Right lobe of liver (tissue), 4 donors: Measurements from ENCODE around the gene PLCL2.

Experiments
- CTCF ChIP-seq, 4 donors: fragments of 200-600 bp in 3 of 4; fragments of 450-650 bp in 1 of 4; IDR thresholded peaks; one replicate each; pipeline versions ENCODE4 v1.5.1 to v1.8.0; 2016 to 2022; ENCODE audit warnings: antibody characterized with exemption in 4 of 4, mild to moderate bottlenecking in 2 of 4
- POLR2A ChIP-seq: fragments of 450-650 bp; IDR thresholded peaks from one replicate; pipeline ENCODE4 v1.6.1; 2017; ENCODE audit warnings: antibody characterized with exemption, mild to moderate bottlenecking
- donor health status: DM: no; HTN: no; CAD: no.
- donor health status: DM: no; HTN: no; CAD: no.
- donor health status: DM: no; HTN: yes; CAD: no.

GRCh38 chr3:16865335-16865734 lies 19.4 kb upstream of the PLCL2 start:
- TF ChIP-seq CTCF (IDR thresholded peaks at IDR 0.05) (no peak), POLR2A (no peak)
